Chondrocyte (in vitro differentiated cells): ENCODE data around the gene STXBP5L. TPM values are rescaled to one million over a fixed set of nuclear protein-coding genes. Genes with fewer than 3 reads are reported as not detected.
"Not testable (repeated sequence)": the region's sequence is repeated elsewhere in the genome, so short reads cannot be mapped to it uniquely, and the experiment has no call there.

Experiments
- DNase-seq: peaks from one replicate; pipeline ENCODE4 v3.0.0; 2021; ENCODE audit warnings: mixed read lengths, low spot score
- H3K27ac Mint-ChIP-seq: one replicate; pipeline ENCODE4 v1.8.0; 2021; ENCODE audit warnings: mild to moderate bottlenecking, moderate library complexity, mixed read lengths; ENCODE audit not compliant: unreplicated experiment
- H3K27me3 Mint-ChIP-seq: 2 replicates; pipeline ENCODE4 v1.8.0; 2021; ENCODE audit warnings: low read depth, mixed read lengths
- H3K36me3 Mint-ChIP-seq: 2 replicates; pipeline ENCODE4 v1.8.0; 2021; ENCODE audit warnings: low read depth, mixed read lengths
- H3K4me1 Mint-ChIP-seq: 2 replicates; pipeline ENCODE4 v1.8.0; 2021; ENCODE audit warnings: low read depth, mild to moderate bottlenecking, mixed read lengths
- H3K4me3 Mint-ChIP-seq: one replicate; pipeline ENCODE4 v1.8.0; 2021; ENCODE audit warnings: mild to moderate bottlenecking, moderate library complexity, mixed read lengths; ENCODE audit not compliant: unreplicated experiment
- H3K9me3 Mint-ChIP-seq: 2 replicates; pipeline ENCODE4 v1.8.0; 2021; ENCODE audit warnings: low read depth, mixed read lengths
- total RNA-seq: library from RNA; stranded (reverse); gene quantifications from 3 replicates; pipeline ENCODE4 v1.2.1, GENCODE V29; 2021
- TF ChIP-seq, protein P1 (sequence below): fragments of 200-600 bp; sonication (generic); IDR thresholded peaks from 2 replicates; pipeline ENCODE4 v1.5.0; 2021; ENCODE audit warnings: antibody characterized with exemption, mild to moderate bottlenecking, moderate library complexity

Gene STXBP5L
- total RNA-seq, 1 donor from 2014 or later: not detected

DNA sequence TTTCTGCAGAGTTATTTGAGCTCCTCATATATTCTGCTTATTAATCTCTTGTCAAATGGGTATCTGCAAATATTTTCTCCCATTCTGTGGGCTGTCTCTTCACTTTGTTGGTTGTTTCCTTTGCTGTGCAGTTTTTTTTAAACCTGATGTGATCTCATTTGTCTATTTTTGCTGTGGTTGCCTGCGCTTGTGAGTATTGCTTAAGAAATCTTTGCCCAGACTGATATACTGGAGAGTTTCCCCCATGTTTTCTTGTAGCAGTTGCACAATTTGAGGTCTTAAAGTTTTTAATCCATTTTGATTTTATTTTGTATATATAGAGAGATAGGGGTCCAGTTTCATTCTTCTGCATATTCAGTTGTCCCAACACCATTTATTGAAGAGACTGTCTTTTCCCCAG is 535.5 kb downstream of the STXBP5L start:
- Mint-ChIP-seq H3K4me1 (no peaks in the 10 kb centered on the region), H3K27me3 (no peaks in the 10 kb centered on the region), H3K36me3 (peaks cover 5% of the 10 kb centered on the region), H3K27ac (no peak overlapping the region), H3K4me3 (no peak overlapping the region), H3K9me3 (peaks cover 15% of the 10 kb centered on the region)
- DNase-seq: no peak
- TF ChIP-seq, protein P1, sequence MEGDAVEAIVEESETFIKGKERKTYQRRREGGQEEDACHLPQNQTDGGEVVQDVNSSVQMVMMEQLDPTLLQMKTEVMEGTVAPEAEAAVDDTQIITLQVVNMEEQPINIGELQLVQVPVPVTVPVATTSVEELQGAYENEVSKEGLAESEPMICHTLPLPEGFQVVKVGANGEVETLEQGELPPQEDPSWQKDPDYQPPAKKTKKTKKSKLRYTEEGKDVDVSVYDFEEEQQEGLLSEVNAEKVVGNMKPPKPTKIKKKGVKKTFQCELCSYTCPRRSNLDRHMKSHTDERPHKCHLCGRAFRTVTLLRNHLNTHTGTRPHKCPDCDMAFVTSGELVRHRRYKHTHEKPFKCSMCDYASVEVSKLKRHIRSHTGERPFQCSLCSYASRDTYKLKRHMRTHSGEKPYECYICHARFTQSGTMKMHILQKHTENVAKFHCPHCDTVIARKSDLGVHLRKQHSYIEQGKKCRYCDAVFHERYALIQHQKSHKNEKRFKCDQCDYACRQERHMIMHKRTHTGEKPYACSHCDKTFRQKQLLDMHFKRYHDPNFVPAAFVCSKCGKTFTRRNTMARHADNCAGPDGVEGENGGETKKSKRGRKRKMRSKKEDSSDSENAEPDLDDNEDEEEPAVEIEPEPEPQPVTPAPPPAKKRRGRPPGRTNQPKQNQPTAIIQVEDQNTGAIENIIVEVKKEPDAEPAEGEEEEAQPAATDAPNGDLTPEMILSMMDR: no peak

- DNase-seq, H3K36me3 Mint-ChIP-seq, H3K4me1 Mint-ChIP-seq, H3K27me3 Mint-ChIP-seq, H3K27ac Mint-ChIP-seq, H3K4me3 Mint-ChIP-seq: not testable (repeated sequence)
- H3K9me3 Mint-ChIP-seq: peaks cover 11% of the 10 kb centered on the region
Measured at GRCh38 chr3:121451752-121452151, 543.7 kb downstream of the STXBP5L start.

DNA sequence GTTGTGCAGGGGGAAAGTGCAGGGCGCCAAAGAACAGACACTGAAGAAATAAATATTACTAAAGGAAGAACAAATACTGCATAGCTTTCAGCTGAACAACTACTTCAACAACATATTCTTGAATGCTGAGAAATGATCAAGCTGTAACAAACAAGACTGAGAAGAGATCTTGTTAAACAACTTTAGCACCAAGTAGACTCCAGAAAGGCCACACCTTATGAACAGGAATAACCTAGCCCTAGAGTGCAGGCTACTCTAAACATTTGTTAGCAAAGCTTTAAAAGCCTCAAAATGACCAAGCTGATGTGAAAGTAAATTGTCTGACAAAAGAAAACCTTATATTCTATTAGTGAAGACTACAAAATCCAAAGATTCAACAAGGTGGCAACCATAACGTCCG is 554.6 kb downstream of the STXBP5L start:
- Mint-ChIP-seq H3K27ac (no peak overlapping the region), H3K4me1 (no peaks in the 10 kb centered on the region), H3K4me3 (no peak overlapping the region), H3K36me3 (peaks cover 7% of the 10 kb centered on the region), H3K9me3 (no peaks in the 10 kb centered on the region), H3K27me3 (no peaks in the 10 kb centered on the region)
- TF ChIP-seq, protein P1: no peak
- no peak for DNase-seq

DNA sequence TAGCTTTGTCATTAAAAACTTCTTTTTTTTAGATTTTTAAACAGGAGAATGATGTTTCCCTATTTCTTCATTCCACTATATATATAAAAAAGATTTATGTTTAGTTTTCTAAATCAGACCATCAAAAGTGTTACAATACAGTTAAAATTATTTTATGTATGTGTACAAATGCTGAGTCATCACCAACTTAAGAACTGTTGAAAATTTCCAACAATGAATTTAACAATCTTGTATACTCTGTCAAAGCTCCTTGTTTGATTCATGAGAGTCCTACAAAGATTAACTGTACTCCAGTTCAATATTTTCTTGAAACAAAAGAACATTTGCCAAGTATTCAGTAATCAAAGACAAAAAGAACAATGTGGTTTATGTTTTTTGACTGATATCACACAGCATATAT is 555.7 kb downstream of the STXBP5L start:
- H3K9me3 Mint-ChIP-seq: no peaks in the 10 kb centered on the region
- H3K27ac Mint-ChIP-seq: no peak overlapping the region
- H3K27me3 Mint-ChIP-seq: no peaks in the 10 kb centered on the region
- no peak for DNase-seq
- H3K36me3 Mint-ChIP-seq: peaks cover 7% of the 10 kb centered on the region
- H3K4me1 Mint-ChIP-seq: no peaks in the 10 kb centered on the region
- TF ChIP-seq, protein P1: no peak
- no peak overlapping the region for H3K4me3 Mint-ChIP-seq

DNA sequence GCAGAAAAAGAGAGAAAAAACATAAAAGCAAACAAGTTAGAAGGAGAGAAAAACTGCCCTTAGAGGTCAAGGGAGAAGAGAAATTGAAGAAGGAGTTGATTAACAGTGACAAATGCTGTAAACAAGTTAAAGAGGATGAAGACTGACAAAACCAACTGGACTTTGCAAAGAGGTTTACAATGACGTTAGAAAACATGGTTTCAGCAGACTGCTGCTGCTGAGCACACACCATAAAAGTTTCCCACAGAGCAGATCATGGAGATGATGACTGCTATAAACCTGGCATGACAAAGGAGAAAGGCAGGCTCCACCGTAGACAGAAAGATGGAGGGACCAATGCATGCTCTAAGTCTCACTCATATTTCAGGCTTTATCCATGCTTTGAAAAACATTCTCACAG is 559.1 kb downstream of the STXBP5L start:
- DNase-seq: no peak
- no peaks in the 10 kb centered on the region for H3K9me3 Mint-ChIP-seq
- peaks cover 5% of the 10 kb centered on the region for H3K36me3 Mint-ChIP-seq
- TF ChIP-seq, protein P1: no peak
- H3K4me3 Mint-ChIP-seq: no peak overlapping the region
- H3K27me3 Mint-ChIP-seq: no peaks in the 10 kb centered on the region
- no peak overlapping the region for H3K27ac Mint-ChIP-seq
- H3K4me1 Mint-ChIP-seq: no peaks in the 10 kb centered on the region

- no peaks in the 10 kb centered on the region for H3K36me3 Mint-ChIP-seq
- H3K27ac Mint-ChIP-seq: no peak overlapping the region
- TF ChIP-seq, protein P1: no peak
- DNase-seq: no peak
- H3K9me3 Mint-ChIP-seq: no peaks in the 10 kb centered on the region
- H3K4me3 Mint-ChIP-seq: no peak overlapping the region
- no peaks in the 10 kb centered on the region for H3K27me3 Mint-ChIP-seq
- peaks cover 5% of the 10 kb centered on the region for H3K4me1 Mint-ChIP-seq
Measured at GRCh38 chr3:121473001-121473400, 565.0 kb downstream of the STXBP5L start.
